ENCODE results near the gene MAP4K2. TPM values are rescaled to one million over a fixed set of nuclear protein-coding genes. Genes with fewer than 3 reads are reported as not detected.
A peak's percentile ranks its signal among the peaks of the same experiment; 100 is the strongest.

MAP4K2 gene
- total and polyA plus RNA-seq, 9 of the 15 experiments (the other 6 are each of a cell fraction or from before 2014, with no cell fraction given): 0.13 to 14.5 (median 7.3) TPM

DNA sequence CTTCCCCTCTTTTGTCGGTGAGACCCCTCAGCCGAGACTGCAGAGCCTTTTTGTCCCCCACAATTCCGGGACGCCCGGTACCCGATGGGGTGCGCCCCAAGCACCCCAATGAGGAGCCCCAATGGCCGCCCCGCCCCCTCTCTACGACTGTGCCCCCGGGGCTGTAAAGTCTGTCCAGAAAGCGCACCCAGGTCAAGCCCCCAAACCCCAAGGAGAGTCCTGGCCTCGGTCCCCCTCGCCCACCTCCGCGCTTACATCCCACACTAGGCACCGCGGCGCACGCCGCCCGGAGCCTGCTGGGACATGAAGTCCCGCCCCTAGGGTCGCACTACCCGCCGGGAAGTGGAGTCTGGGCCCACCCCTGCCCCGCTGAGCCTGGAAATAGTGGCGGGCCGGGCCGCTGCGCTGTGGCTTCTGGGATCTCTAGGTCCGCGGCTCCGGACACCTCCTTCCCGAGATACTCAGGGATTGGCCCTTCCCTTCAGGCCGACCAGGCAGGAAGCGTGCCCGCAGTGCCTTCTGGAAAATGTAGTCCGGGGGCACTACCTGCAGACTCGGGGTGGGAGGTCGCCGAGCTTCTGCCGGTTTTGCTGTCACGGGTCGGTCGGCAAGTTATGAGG, 7.4 kb upstream of the MAP4K2 start, which contains the start of gene MEN1:
TSS of gene MEN1 (minus strand) at position 281 of the 620 bp plus-strand sequence. CDS start 442 bp downstream, outside the sequence.
- peak; percentile 96 for FAIRE-seq
- CTCF ChIA-PET (ENCODE audit: low intra/inter-chr PET ratio): interaction anchor here (0.6 kb wide), 1 partner anchor 32 kb away, joined by 3 read pairs; no protein-coding TSS in a partner anchor
- Histone ChIP-seq H3K27me3 (ENCODE audit: control insufficient read depth in 2 of 2, insufficient read depth in 2 of 2, low read length in 2 of 2) (no peaks in the 10 kb centered on the region), H3K4me2 (ENCODE audit: insufficient read depth, low read length) (peak within 1 kb of the TSS; percentile 79), H3K36me3 (ENCODE audit: control insufficient read depth, insufficient read depth, low read length) (peaks cover 39% of the 10 kb centered on the region; the same call in 2 of the 3 replicates), H3K4me1 (replicated peaks in 1 of 2; ENCODE audit: control insufficient read depth in 2 of 2, insufficient read depth in 2 of 2, low read length in 2 of 2) (peaks cover 5 to 24% of the 10 kb centered on the region in 2 experiments), H3K4me3 (peak within 1 kb of the TSS; percentile 90), H3K79me2 (ENCODE audit: control insufficient read depth, insufficient read depth, low read length) (peaks cover 15% of the 10 kb centered on the region), H3K9me3 (replicated peaks; ENCODE audit: control insufficient read depth, insufficient read depth, low read depth, low read length) (no peaks in the 10 kb centered on the region), H3K9me1 (ENCODE audit: control insufficient read depth, insufficient read depth, low read length) (no peaks in the 10 kb centered on the region), H2AFZ (ENCODE audit: low read depth, low read length) (peak within 1 kb of the TSS; percentile 97), H3K9ac (ENCODE audit: insufficient read depth in 1 of 2, low read depth in 2 of 2, low read length in 2 of 2) (peak within 1 kb of the TSS; percentile 62 to 94), H3K27ac (ENCODE audit: extremely low read depth, low read depth, low read length) (peak within 1 kb of the TSS; percentile 43; the same call in 2 of the 3 replicates), H4K20me1 (replicated peaks; ENCODE audit: control insufficient read depth, insufficient read depth, low read length) (no peaks in the 10 kb centered on the region)
- BruUV-seq (replicated peaks): no TSS peak
- WGBS (ENCODE audit: insufficient coverage, low coverage, missing lambda C conversion rate): 0% methylated on average over 43 of the region's 46 CpGs
- POLR2A ChIA-PET: interaction anchor here (0.6 to 1.8 kb wide), 5 partner anchors 16 to 306 kb away, joined by 3 to 6 read pairs (median 3); partner anchors contain the start of gene SF1
- peak; percentile 90 to 97 (median 94) for DNase-seq (ENCODE audit: extremely low read depth in 1 of 4, low spot score in 3 of 4)
- in situ Hi-C loops (cut with MboI): no loop called here
- peak; percentile 100 for ATAC-seq
- intact Hi-C loops (cut with micrococcal nuclease): no loop called here
- 0 out of 2 replicates have a peak, but pooled peaks have one; percentile 39 for TF ChIP-seq FOSL1 (tag; conservative IDR thresholded peaks at IDR 0.05)
- TF ChIP-seq, protein P1, sequence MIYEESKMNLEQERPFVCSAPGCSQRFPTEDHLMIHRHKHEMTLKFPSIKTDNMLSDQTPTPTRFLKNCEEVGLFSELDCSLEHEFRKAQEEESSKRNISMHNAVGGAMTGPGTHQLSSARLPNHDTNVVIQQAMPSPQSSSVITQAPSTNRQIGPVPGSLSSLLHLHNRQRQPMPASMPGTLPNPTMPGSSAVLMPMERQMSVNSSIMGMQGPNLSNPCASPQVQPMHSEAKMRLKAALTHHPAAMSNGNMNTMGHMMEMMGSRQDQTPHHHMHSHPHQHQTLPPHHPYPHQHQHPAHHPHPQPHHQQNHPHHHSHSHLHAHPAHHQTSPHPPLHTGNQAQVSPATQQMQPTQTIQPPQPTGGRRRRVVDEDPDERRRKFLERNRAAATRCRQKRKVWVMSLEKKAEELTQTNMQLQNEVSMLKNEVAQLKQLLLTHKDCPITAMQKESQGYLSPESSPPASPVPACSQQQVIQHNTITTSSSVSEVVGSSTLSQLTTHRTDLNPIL (CRISPR knock-in tag; IDR thresholded peaks at IDR 0.05): no peak
- 0 out of 2 replicates have a peak, but pooled peaks have one; percentile 21 for TF ChIP-seq L3MBTL2 (IDR thresholded peaks at IDR 0.05)
- no peak for TF ChIP-seq ZNF133 (CRISPR knock-in tag; IDR thresholded peaks at IDR 0.05)
- TF ChIP-seq FOXK2 (conservative IDR thresholded peaks at IDR 0.05 in 1 of 2, IDR thresholded peaks at IDR 0.05 in 1 of 2; ENCODE audit: low read depth in 2 of 2): no peak
- TF ChIP-seq ZBTB1 (CRISPR knock-in tag; IDR thresholded peaks at IDR 0.05; ENCODE audit: borderline replicate concordance, low read depth): no peak
- TF ChIP-seq YY1 (IDR thresholded peaks at IDR 0.05; ENCODE audit: borderline replicate concordance in 1 of 3, control insufficient read depth in 1 of 3, extremely low read depth in 1 of 3, insufficient read depth in 3 of 3, insufficient read length in 1 of 3, insufficient replicate concordance in 2 of 3, low read depth in 1 of 3, low read length in 2 of 3): peak in 1 of 3 experiments; percentile 58
- TF ChIP-seq ZNF224 (CRISPR knock-in tag; IDR thresholded peaks at IDR 0.05): no peak
- TF ChIP-seq ETV6 (IDR thresholded peaks at IDR 0.05; ENCODE audit: borderline replicate concordance in 1 of 2, low read depth in 2 of 2, low read length in 1 of 2): no peak
- TF ChIP-seq ETV6 (CRISPR knock-in tag; IDR thresholded peaks at IDR 0.05; ENCODE audit: borderline replicate concordance): no peak

Data from K562 (cell line).